GM18526 (cell line): ENCODE results near the gene BOC.

Source experiments
- POLR2A ChIP-seq: IDR thresholded peaks from 3 replicates; pipeline ENCODE4 v1.6.1; 2011; ENCODE audit not compliant: insufficient read length; ENCODE audit errors: extremely low read depth

BOC gene

GRCh38 chr3:113293348-113293747 is 82.0 kb downstream of the BOC start:
- TF ChIP-seq POLR2A, result no peak

- TF ChIP-seq POLR2A, result no peak
Measured at GRCh38 chr3:113295463-113295862, 84.1 kb downstream of the BOC start.

DNA sequence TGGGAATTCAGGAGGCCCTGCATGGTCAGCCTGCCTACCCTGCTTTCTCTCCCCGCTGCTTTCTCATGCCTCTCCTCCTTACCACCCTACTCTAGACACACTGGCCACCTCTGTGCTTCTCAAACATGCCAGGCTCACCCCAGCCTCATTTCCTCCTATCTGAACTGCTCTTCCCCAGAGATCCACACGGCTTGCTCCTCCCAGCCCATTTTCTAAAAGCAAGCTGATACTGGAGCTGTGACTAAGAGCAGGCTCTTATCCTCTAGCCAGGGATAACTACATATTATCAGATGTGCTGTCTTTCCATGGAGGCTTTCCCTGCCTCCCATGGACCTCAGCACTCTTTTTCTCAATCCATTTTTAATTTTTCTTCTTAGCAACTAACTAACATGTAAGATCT is 85.9 kb downstream of the BOC start:
- no peak for TF ChIP-seq POLR2A

DNA sequence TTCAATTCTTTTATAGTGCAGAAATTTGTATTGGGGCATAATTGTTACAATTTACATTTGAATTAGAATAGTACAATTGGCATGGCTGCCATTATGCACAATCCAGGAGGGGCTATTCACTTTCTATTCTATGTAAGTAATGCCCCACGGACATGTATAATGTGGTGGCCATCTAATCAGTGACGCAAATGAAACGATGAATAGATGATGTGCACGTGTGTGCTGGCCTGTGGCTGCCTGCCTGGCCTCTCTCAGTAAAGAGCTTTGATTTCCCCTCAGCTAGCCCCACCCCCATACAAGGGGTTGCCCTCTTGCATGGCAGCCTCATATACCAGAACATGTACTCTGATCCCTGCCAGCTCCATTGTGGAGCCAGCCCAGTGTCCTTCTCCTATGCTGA is 86.5 kb downstream of the BOC start:
- no peak for TF ChIP-seq POLR2A

GRCh38 chr3:113300596-113300995 is 89.2 kb downstream of the BOC start:
- TF ChIP-seq POLR2A, result no peak

- no peak for TF ChIP-seq POLR2A
Measured at GRCh38 chr3:113304102-113304501, 92.7 kb downstream of the BOC start.

GRCh38 chr3:113304856-113305540 is 93.6 kb downstream of the BOC start:
- TF ChIP-seq POLR2A, result no peak

DNA sequence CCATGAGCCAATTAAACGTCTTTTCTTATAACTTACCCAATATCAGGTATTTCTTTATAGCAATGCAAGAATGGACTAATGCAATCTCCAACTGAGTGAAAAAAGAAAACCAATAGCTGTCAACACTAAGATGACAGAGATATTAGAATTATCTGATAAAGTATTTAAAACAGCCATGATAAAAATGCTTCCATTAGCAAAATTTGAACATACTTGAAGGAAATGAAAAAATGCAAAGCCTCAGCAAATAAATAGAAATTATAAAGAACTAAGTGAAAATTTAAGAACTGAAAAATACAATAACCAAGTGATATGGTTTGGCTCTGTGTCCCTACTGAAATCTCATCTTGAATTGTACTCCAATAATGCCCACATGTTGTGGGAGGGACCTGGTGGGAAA is 99.6 kb downstream of the BOC start:
- no peak for TF ChIP-seq POLR2A

DNA sequence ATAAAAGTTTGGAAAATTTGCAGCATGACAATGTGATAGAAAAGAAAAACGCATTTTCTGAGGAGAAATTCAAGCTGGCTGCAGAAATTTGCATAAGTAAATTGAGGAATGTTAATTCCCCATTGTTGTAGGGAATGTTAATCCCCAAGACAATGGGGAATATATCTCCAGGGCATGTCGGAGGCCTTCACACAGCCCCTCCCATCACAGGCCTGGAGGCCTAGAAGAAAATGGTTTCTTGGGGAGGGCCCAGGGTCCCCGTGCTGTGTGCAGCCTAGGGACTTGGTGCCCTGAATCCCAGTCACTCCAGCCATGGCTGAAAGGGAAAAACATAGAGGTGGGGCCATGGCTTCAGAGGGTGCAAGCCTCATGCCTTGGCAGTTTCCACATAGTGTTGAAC is 101.1 kb downstream of the BOC start:
- TF ChIP-seq POLR2A, result no peak

DNA sequence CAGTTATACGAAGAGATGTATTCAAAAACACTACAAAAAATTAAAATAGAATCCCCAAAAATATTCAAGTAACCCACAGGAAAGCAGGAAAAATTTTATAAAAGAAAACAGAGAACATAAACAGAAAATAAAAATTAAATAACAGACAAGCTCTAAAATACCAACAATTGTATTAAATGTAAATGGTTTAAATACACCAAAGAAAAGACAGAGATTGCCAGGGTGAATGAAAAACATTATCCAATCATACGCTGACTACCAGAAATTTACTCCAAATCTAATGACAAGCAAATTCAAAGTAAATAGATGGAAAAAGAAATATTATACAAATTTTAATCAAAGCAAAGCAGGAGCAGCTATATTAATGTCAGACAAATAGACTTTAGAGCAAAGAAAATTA is 103.6 kb downstream of the BOC start:
- no peak for TF ChIP-seq POLR2A

DNA sequence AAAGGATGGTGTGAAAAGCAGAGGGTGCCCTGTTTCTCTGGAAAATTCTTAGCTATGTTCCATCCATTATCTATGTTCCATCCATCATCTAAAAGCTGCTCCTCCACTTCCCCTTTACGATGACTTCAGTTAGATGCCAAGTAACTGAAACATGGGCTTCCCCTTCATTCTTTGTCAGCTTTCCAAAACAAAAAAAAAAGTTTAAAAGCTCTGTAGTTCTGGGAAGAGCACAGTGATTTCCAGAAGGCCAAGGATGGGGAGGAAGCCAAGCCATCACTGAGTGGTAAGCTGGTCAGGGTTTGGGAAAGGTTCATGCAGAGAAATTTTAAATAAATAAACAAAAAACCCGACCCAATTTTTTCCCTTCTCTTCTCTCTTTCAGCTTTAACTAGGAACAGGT is 118.4 kb downstream of the BOC start:
- no peak for TF ChIP-seq POLR2A

GRCh38 chr3:113330742-113331141 is 119.4 kb downstream of the BOC start:
- TF ChIP-seq POLR2A, result no peak

DNA sequence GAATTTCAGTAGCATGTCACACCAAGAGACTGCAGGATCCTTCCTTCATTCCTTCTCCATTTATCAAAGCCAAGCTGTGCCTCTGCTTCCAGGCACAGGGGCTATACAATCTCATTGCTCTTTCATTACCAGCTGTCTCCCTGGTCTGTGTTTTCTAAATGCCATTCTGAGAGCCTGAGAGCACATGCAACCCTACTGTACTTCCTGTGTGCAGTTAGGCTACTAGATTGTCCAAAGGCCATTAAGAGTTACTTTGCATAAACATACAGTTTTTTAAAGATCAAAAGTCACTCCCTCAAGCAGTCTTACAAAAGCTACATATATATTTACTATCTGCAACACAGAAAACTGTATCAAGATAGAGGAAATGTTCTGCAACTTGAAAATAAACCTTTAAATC is 119.8 kb downstream of the BOC start:
- no peak for TF ChIP-seq POLR2A
